Uterus (tissue), 4 donors: ENCODE measurements around the gene GJB2. TPM values are rescaled to one million over a fixed set of nuclear protein-coding genes. Genes with fewer than 3 reads are reported as not detected.

Source experiments
- DNase-seq, 2 donors: peaks; one replicate each; pipeline ENCODE4 v3.0.0-alpha.2; 2019 to 2020
- H3K27ac ChIP-seq, 2 donors: fragments of 200-600 bp; sonication (generic); 1 replicate in 1 of 2; 2 replicates in 1 of 2; pipeline ENCODE4 v1.5.1; 2016 to 2018
- H3K27me3 ChIP-seq, 2 donors: fragments of 200-600 bp; sonication (generic); one replicate each; pipeline ENCODE4 v1.5.1; 2018 to 2019; ENCODE audit warnings: control low read depth in 1 of 2
- H3K36me3 ChIP-seq, 2 donors: fragments of 200-600 bp; sonication (generic); one replicate each; pipeline ENCODE4 v1.5.1; 2019; ENCODE audit warnings: control low read depth in 1 of 2
- H3K4me1 ChIP-seq, 2 donors: fragments of 200-600 bp; sonication (generic); one replicate each; pipeline ENCODE4 v1.5.1; 2018 to 2019; ENCODE audit warnings: control low read depth in 1 of 2
- H3K4me3 ChIP-seq, 2 donors: fragments of 200-600 bp; sonication (generic); 1 replicate in 1 of 2; 2 replicates in 1 of 2; pipeline ENCODE4 v1.5.1; 2018 to 2019; ENCODE audit warnings: mild to moderate bottlenecking in 1 of 2
- H3K9me3 ChIP-seq, 2 donors: fragments of 200-600 bp; sonication (generic); one replicate each; pipeline ENCODE4 v1.5.1; 2019; ENCODE audit warnings: control low read depth in 1 of 2
- CTCF ChIP-seq, 4 experiments: fragments of 200-600 bp in 2 of 4; fragments of 450-650 bp in 2 of 4; sonication (generic) in 2 of 4; IDR thresholded peaks; one replicate each; pipeline ENCODE4 v1.5.1; 2016 to 2019; ENCODE audit warnings: antibody characterized with exemption in 4 of 4, mild to moderate bottlenecking in 2 of 4, moderate library complexity in 1 of 4
- POLR2A ChIP-seq, 2 donors: fragments of 450-650 bp; IDR thresholded peaks; one replicate each; pipeline ENCODE4 v1.6.1; 2016; ENCODE audit warnings: antibody characterized with exemption in 2 of 2, mild to moderate bottlenecking in 1 of 2, moderate library complexity in 1 of 2
- intact Hi-C: fragments of 100-400 bp; cut with DNase I; formaldehyde crosslinking; loops from one replicate; pipeline ENCODE4 v1.15.1; 2023; ENCODE audit warnings: low total_unique reads
- total RNA-seq, 4 donors: library from RNA; depleted of rRNA in 3 of 4; stranded (reverse); fragments of >200 nt in 3 of 4; gene quantifications; one replicate each; pipeline versions ENCODE4 v1.1.0 to v1.2.4, GENCODE V29; 2014 to 2023
- donor health status: DM: yes; HTN: yes; CAD: no.

GJB2 gene
- total RNA-seq, 4 donors from 2014 or later, result 1.2 to 2.5 TPM; not detected in 2

- no peak for TF ChIP-seq POLR2A (IDR thresholded peaks at IDR 0.05)
- TF ChIP-seq CTCF (IDR thresholded peaks at IDR 0.05), result no peak
- no peak for DNase-seq
- Histone ChIP-seq H3K27me3 (peaks cover 0 to 13% of the 10 kb centered on the region in 2 donors), H3K4me1 (peaks cover 0 to 13% of the 10 kb centered on the region in 2 donors), H3K27ac (no peak overlapping the region), H3K9me3 (no peaks in the 10 kb centered on the region), H3K36me3 (no peaks in the 10 kb centered on the region), H3K4me3 (peak overlapping the region; percentile 31 to 36)
- intact Hi-C loops, result no loop called here
Observed at GRCh38 chr13:20192158-20192835, 441 bp downstream of the GJB2 start.

GRCh38 chr13:20191311-20192157 is 1.2 kb downstream of the GJB2 start:
- DNase-seq, result no peak
- Histone ChIP-seq H3K36me3 (no peaks in the 10 kb centered on the region), H3K9me3 (no peaks in the 10 kb centered on the region), H3K4me3 (peak overlapping the region; percentile 31 to 36), H3K27ac (no peak overlapping the region), H3K4me1 (peaks cover 0 to 13% of the 10 kb centered on the region in 2 donors), H3K27me3 (peaks cover 0 to 13% of the 10 kb centered on the region in 2 donors)
- TF ChIP-seq CTCF (IDR thresholded peaks at IDR 0.05) (no peak), POLR2A (IDR thresholded peaks at IDR 0.05) (no peak)
- intact Hi-C loops, result no loop called here

GRCh38 chr13:20190481-20191310 is 2.0 kb downstream of the GJB2 start:
- H3K4me3 ChIP-seq, result no peak overlapping the region
- TF ChIP-seq POLR2A (IDR thresholded peaks at IDR 0.05) (no peak), CTCF (IDR thresholded peaks at IDR 0.05) (no peak)
- intact Hi-C loops, result no loop called here
- H3K4me1 ChIP-seq, result peaks cover 0 to 13% of the 10 kb centered on the region in 2 donors
- H3K27me3 ChIP-seq, result peaks cover 0 to 13% of the 10 kb centered on the region in 2 donors
- no peak overlapping the region for H3K27ac ChIP-seq
- DNase-seq, result no peak
- no peaks in the 10 kb centered on the region for H3K9me3 ChIP-seq
- H3K36me3 ChIP-seq, result no peaks in the 10 kb centered on the region

GRCh38 chr13:20190076-20190475 is 2.7 kb downstream of the GJB2 start:
- peaks cover 0 to 13% of the 10 kb centered on the region in 2 donors for H3K27me3 ChIP-seq
- no peak overlapping the region for H3K27ac ChIP-seq
- no peaks in the 10 kb centered on the region for H3K36me3 ChIP-seq
- H3K9me3 ChIP-seq, result no peaks in the 10 kb centered on the region
- peaks cover 0 to 13% of the 10 kb centered on the region in 2 donors for H3K4me1 ChIP-seq
- H3K4me3 ChIP-seq, result no peak overlapping the region
- intact Hi-C loops, result no loop called here
- DNase-seq, result no peak
- TF ChIP-seq POLR2A (IDR thresholded peaks at IDR 0.05), result no peak
- TF ChIP-seq CTCF (IDR thresholded peaks at IDR 0.05), result no peak
